Thymus (tissue), 14 donors: ENCODE measurements around the gene CCNA1. TPM values are rescaled to one million over a fixed set of nuclear protein-coding genes. Genes with fewer than 3 reads are reported as not detected.

Experiments
- DNase-seq, 9 donors: peaks; one replicate each; pipeline ENCODE4 v3.0.0-alpha.2; 2013; ENCODE audit warnings: low spot score in 9 of 9, low read depth in 6 of 9, missing footprints in 1 of 9
- H3K27ac ChIP-seq, 2 donors: one replicate each; pipeline ENCODE4 v1.5.1; 2013; ENCODE audit warnings: control low read depth in 1 of 2, low read depth in 1 of 2, low read length in 1 of 2, mild to moderate bottlenecking in 1 of 2, moderate library complexity in 1 of 2
- H3K27me3 ChIP-seq, 2 donors: one replicate each; pipeline ENCODE4 v1.5.1; 2013; ENCODE audit warnings: low read length in 1 of 2; ENCODE audit not compliant: control insufficient read depth in 2 of 2, insufficient read depth in 1 of 2
- H3K36me3 ChIP-seq, 2 donors: one replicate each; pipeline ENCODE4 v1.5.1; 2013; ENCODE audit warnings: low read length in 1 of 2, mild to moderate bottlenecking in 1 of 2, moderate library complexity in 1 of 2; ENCODE audit not compliant: control insufficient read depth in 2 of 2, insufficient read depth in 2 of 2
- H3K4me1 ChIP-seq, 2 donors: one replicate each; pipeline ENCODE4 v1.5.1; 2013; ENCODE audit warnings: low read length in 2 of 2; ENCODE audit not compliant: control insufficient read depth in 2 of 2, insufficient read depth in 2 of 2
- H3K4me3 ChIP-seq, 2 donors: one replicate each; pipeline ENCODE4 v1.5.1; 2013; ENCODE audit warnings: low read length in 2 of 2, control low read depth in 1 of 2, mild to moderate bottlenecking in 1 of 2
- H3K9me3 ChIP-seq, 2 donors: one replicate each; pipeline ENCODE4 v1.5.1; 2013; ENCODE audit warnings: low read length in 1 of 2, mild to moderate bottlenecking in 1 of 2; ENCODE audit not compliant: control insufficient read depth in 2 of 2, insufficient read depth in 1 of 2
- WGBS: extraction: QIAGEN DNeasy Blood & Tissue Kit; methylation state at CpG from one replicate; pipeline ENCODE4 v1.1.7; 2013; 5-methylcytosine and 5-hydroxymethylcytosine counted together
- long read RNA-seq, 10 donors: transcript quantifications; one replicate each; lab custom pipeline, GENCODE V29; 2026
- polyA plus RNA-seq: library from polyadenylated mRNA; stranded (reverse); fragments of 200-250 nt; gene quantifications from one replicate; pipeline ENCODE4 v1.2.3, GENCODE V29; 2013
- total RNA-seq: library from RNA; stranded (reverse); fragments of 120-200 nt; gene quantifications from one replicate; pipeline ENCODE4 v1.2.4, GENCODE V29; 2013
- donor health status: healthy.

The CCNA1 gene
- 1.2 TPM for total RNA-seq
- polyA plus RNA-seq, result 3.4 TPM
- long read RNA-seq, donor 1, result 0 reads
- long read RNA-seq, donor 2, result 0 reads
- long read RNA-seq, donor 3, partial matches to known transcripts, result 0 of 1 reads
- long read RNA-seq, donor 3, other reads (novel, unspliced or antisense), result 0 of 1 reads
- long read RNA-seq, donor 4, result 0 reads
- long read RNA-seq, donor 5, partial matches to known transcripts, result 0 of 1 reads
- long read RNA-seq, donor 5, other reads (novel, unspliced or antisense), result 0 of 1 reads
- long read RNA-seq, donor 6, result 0 reads
- long read RNA-seq, donor 7, result 0 reads
- long read RNA-seq, donor 8, result 0 reads
- long read RNA-seq, donor 9, partial matches to known transcripts, result 0 of 2 reads
- long read RNA-seq, donor 9, other reads (novel, unspliced or antisense), result 0 of 2 reads
- long read RNA-seq, donor 10, result 0 reads

- peaks cover 32 to 54% of the 10 kb centered on the region in 2 donors for H3K27me3 ChIP-seq
- DNase-seq, result no peak
- 1% methylated on average over 46 of the region's 46 CpGs for WGBS
These were observed at the start of gene CCNA1 for GRCh38 chr13:36432106-36432544. Gene CCNA1 (plus strand): TSS chr13:36432495. CDS start chr13:36433057, 562 bp downstream.

GRCh38 chr13:36385489-36385888 is 46.8 kb upstream of the CCNA1 start:
- no peaks in the 10 kb centered on the region for H3K9me3 ChIP-seq
- no peaks in the 10 kb centered on the region for H3K4me1 ChIP-seq
- no peak overlapping the region for H3K4me3 ChIP-seq
- H3K27me3 ChIP-seq, result no peaks in the 10 kb centered on the region
- 92% methylated on average over 1 of the region's 1 CpG for WGBS
- H3K36me3 ChIP-seq, result no peaks in the 10 kb centered on the region
- no peak for DNase-seq
- H3K27ac ChIP-seq, result no peak overlapping the region

More at GRCh38 chr13:36432106-36432544, at the start of gene CCNA1:
- Histone ChIP-seq H3K27ac (no peak within 1 kb of the TSS), H3K4me3 (peak within 1 kb of the TSS in 1 of 2 donors; percentile 45), H3K9me3 (no peaks in the 10 kb centered on the region), H3K4me1 (peaks cover 0 to 3% of the 10 kb centered on the region in 2 donors), H3K36me3 (no peaks in the 10 kb centered on the region)

GRCh38 chr13:36395280-36395679 is 37.0 kb upstream of the CCNA1 start:
- DNase-seq, result peak in 2 of 9 donors; percentile 2 to 9
- Histone ChIP-seq H3K4me1 (no peaks in the 10 kb centered on the region), H3K27ac (no peak overlapping the region), H3K36me3 (no peaks in the 10 kb centered on the region), H3K4me3 (no peak overlapping the region), H3K9me3 (no peaks in the 10 kb centered on the region), H3K27me3 (no peaks in the 10 kb centered on the region)
- WGBS, result 26% methylated on average over 2 of the region's 2 CpGs

GRCh38 chr13:36405151-36405550 is 27.1 kb upstream of the CCNA1 start:
- Histone ChIP-seq H3K4me3 (no peak overlapping the region), H3K9me3 (no peaks in the 10 kb centered on the region), H3K36me3 (no peaks in the 10 kb centered on the region), H3K27ac (no peak overlapping the region), H3K4me1 (no peaks in the 10 kb centered on the region), H3K27me3 (no peaks in the 10 kb centered on the region)
- 98% methylated on average over 1 of the region's 1 CpG for WGBS
- no peak for DNase-seq

GRCh38 chr13:36412736-36413135 is 19.6 kb upstream of the CCNA1 start:
- no peaks in the 10 kb centered on the region for H3K27me3 ChIP-seq
- WGBS, result 92% methylated on average over 1 of the region's 1 CpG
- no peaks in the 10 kb centered on the region for H3K4me1 ChIP-seq
- DNase-seq, result no peak
- H3K27ac ChIP-seq, result no peak overlapping the region
- H3K36me3 ChIP-seq, result no peaks in the 10 kb centered on the region
- H3K4me3 ChIP-seq, result no peak overlapping the region
- H3K9me3 ChIP-seq, result no peaks in the 10 kb centered on the region

- 90% methylated on average over 1 of the region's 1 CpG for WGBS
- no peaks in the 10 kb centered on the region for H3K9me3 ChIP-seq
- DNase-seq, result no peak
- no peaks in the 10 kb centered on the region for H3K4me1 ChIP-seq
- H3K27ac ChIP-seq, result no peak overlapping the region
- no peaks in the 10 kb centered on the region for H3K27me3 ChIP-seq
- H3K36me3 ChIP-seq, result no peaks in the 10 kb centered on the region
- H3K4me3 ChIP-seq, result no peak overlapping the region
These were observed 19.1 kb upstream of the CCNA1 start for GRCh38 chr13:36413161-36413560.

- no peaks in the 10 kb centered on the region for H3K4me1 ChIP-seq
- no peaks in the 10 kb centered on the region for H3K36me3 ChIP-seq
- H3K27ac ChIP-seq, result no peak overlapping the region
- WGBS, result 79% methylated on average over 3 of the region's 3 CpGs
- no peak for DNase-seq
- H3K4me3 ChIP-seq, result no peak overlapping the region
- H3K27me3 ChIP-seq, result no peaks in the 10 kb centered on the region
- H3K9me3 ChIP-seq, result no peaks in the 10 kb centered on the region
These were observed 17.8 kb upstream of the CCNA1 start for GRCh38 chr13:36414461-36414860.

- no peaks in the 10 kb centered on the region for H3K36me3 ChIP-seq
- no peak overlapping the region for H3K4me3 ChIP-seq
- DNase-seq, result no peak
- no peak overlapping the region for H3K27ac ChIP-seq
- 50% methylated on average over 2 of the region's 2 CpGs for WGBS
- no peaks in the 10 kb centered on the region for H3K27me3 ChIP-seq
- H3K9me3 ChIP-seq, result no peaks in the 10 kb centered on the region
- H3K4me1 ChIP-seq, result no peaks in the 10 kb centered on the region
These were observed 15.0 kb upstream of the CCNA1 start for GRCh38 chr13:36417331-36417730.

- no peak for DNase-seq
- Histone ChIP-seq H3K36me3 (no peaks in the 10 kb centered on the region), H3K27ac (no peak overlapping the region), H3K27me3 (no peaks in the 10 kb centered on the region), H3K4me3 (no peak overlapping the region), H3K9me3 (no peaks in the 10 kb centered on the region), H3K4me1 (no peaks in the 10 kb centered on the region)
- WGBS, result 57% methylated on average over 9 of the region's 9 CpGs
These were observed 14.1 kb upstream of the CCNA1 start for GRCh38 chr13:36418022-36418805.
